HG02973 (cell line): Measurements from ENCODE around the gene PGM2L1.
"Not testable (repeated sequence)": the region's sequence is repeated elsewhere in the genome, so short reads cannot be mapped to it uniquely, and the experiment has no call there.

Source experiments
- ATAC-seq: cut with Tn5 transposase; IDR thresholded peaks from one replicate; pipeline ENCODE4 v1.9.1; 2021; ENCODE audit warnings: moderate library complexity; ENCODE audit not compliant: unreplicated experiment

The PGM2L1 gene

GRCh38 chr11:74403607-74404321 lies 5.5 kb upstream of the PGM2L1 start:
- no peak for ATAC-seq

GRCh38 chr11:74400606-74401005 lies 2.4 kb upstream of the PGM2L1 start:
- no peak for ATAC-seq

- peak; percentile 2 for ATAC-seq
These were observed 561 bp downstream of the PGM2L1 start for GRCh38 chr11:74397501-74398243.

GRCh38 chr11:74392256-74392655 lies 6.0 kb downstream of the PGM2L1 start:
- ATAC-seq = no peak

GRCh38 chr11:74391193-74391592 lies 7.0 kb downstream of the PGM2L1 start:
- ATAC-seq = no peak

GRCh38 chr11:74390697-74391096 lies 7.5 kb downstream of the PGM2L1 start:
- no peak for ATAC-seq

- ATAC-seq = no peak
These were observed 9.4 kb downstream of the PGM2L1 start for GRCh38 chr11:74388678-74389327.

GRCh38 chr11:74384641-74385040 lies 13.6 kb downstream of the PGM2L1 start:
- no peak for ATAC-seq

GRCh38 chr11:74380746-74381439 lies 17.3 kb downstream of the PGM2L1 start:
- no peak for ATAC-seq

- ATAC-seq = no peak
These were observed 20.5 kb downstream of the PGM2L1 start for GRCh38 chr11:74377689-74378088.

GRCh38 chr11:74373382-74373781 lies 24.9 kb downstream of the PGM2L1 start:
- no peak for ATAC-seq

- ATAC-seq = no peak
These were observed 26.8 kb downstream of the PGM2L1 start for GRCh38 chr11:74371269-74372052.

GRCh38 chr11:74370123-74370522 lies 28.1 kb downstream of the PGM2L1 start:
- no peak for ATAC-seq

GRCh38 chr11:74367881-74368280 lies 30.4 kb downstream of the PGM2L1 start:
- ATAC-seq = no peak

GRCh38 chr11:74366576-74366975 lies 31.7 kb downstream of the PGM2L1 start:
- no peak for ATAC-seq

- ATAC-seq = not testable (repeated sequence)
These were observed 32.4 kb downstream of the PGM2L1 start for GRCh38 chr11:74365805-74366204.

GRCh38 chr11:74357449-74357848 lies 40.8 kb downstream of the PGM2L1 start:
- ATAC-seq = no peak

GRCh38 chr11:74355626-74356025 lies 42.6 kb downstream of the PGM2L1 start:
- no peak for ATAC-seq

- no peak for ATAC-seq
These were observed 44.2 kb downstream of the PGM2L1 start for GRCh38 chr11:74354036-74354435.

GRCh38 chr11:74347381-74347780 lies 50.9 kb downstream of the PGM2L1 start:
- ATAC-seq = no peak

- ATAC-seq = no peak
These were observed 52.8 kb downstream of the PGM2L1 start for GRCh38 chr11:74345420-74345819.
